DMS114 treated with DMSO at 0.1 percent for 48 hours (cell line): Measurements from ENCODE around the gene UGT1A10.

ENCODE experiments used
- DNase-seq: peaks from one replicate; lab custom pipeline; 2025; ENCODE audit not compliant: unreplicated experiment; lab: John Stamatoyannopoulos, UW

UGT1A10 gene

GRCh38 chr2:233801357-233802131, 165.3 kb downstream of the UGT1A10 start:
- no peak for DNase-seq

GRCh38 chr2:233802132-233802815, 166.0 kb downstream of the UGT1A10 start:
- no peak for DNase-seq

GRCh38 chr2:233803292-233803911, 167.2 kb downstream of the UGT1A10 start:
- DNase-seq: no peak

- no peak for DNase-seq
These were observed 167.7 kb downstream of the UGT1A10 start for GRCh38 chr2:233803994-233804393.

- no peak for DNase-seq
These were observed 171.1 kb downstream of the UGT1A10 start for GRCh38 chr2:233807215-233807865.

DNA sequence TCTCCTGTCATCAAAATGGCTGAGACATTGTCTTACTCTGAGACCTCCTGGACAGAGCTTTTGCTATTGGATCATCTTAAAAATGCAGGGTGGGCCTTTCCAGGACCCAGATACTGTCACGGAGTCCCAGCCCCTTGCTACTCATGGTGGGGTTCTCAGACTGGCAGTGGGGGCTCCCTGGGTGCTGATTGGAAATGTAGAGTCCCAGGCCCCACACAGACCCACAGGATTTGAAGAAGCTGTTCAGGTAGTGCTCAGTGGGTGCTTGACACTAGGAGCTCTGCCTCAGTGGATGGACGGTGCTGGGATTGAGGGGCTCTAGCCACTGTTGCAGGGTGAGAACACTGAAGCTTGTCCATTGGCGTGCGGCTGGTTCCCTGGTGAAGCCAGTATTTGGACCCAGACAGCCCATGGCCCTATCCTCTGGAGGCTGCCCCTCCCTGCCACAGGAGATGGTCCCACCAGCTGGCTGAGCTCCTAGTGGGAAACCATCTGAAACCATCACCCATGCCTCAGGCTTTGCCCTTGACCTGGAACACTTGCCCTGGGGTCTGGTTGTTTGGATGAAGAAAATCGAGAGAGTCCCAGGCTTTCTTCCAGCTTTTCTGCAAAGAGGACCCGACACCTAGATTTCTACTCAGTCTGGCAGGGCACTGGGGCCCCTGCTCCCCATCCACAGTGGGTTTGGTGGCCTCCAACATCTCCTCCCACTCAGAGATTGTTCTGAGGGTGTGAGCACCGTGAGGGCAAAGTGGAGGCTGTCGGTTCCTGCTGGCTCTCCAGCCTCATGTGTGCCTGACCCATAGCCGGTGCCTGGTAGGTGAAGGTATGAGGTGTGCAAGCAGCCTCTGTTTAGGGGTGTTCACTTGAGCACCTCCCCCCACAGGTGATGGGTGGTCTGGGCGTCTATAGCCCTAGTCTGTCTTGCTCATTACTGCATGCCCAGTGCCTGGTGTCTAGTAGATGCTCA, 172.0 kb downstream of the UGT1A10 start:
- DNase-seq: no peak

- DNase-seq: no peak
These were observed 174.1 kb downstream of the UGT1A10 start for GRCh38 chr2:233810385-233810784.

DNA sequence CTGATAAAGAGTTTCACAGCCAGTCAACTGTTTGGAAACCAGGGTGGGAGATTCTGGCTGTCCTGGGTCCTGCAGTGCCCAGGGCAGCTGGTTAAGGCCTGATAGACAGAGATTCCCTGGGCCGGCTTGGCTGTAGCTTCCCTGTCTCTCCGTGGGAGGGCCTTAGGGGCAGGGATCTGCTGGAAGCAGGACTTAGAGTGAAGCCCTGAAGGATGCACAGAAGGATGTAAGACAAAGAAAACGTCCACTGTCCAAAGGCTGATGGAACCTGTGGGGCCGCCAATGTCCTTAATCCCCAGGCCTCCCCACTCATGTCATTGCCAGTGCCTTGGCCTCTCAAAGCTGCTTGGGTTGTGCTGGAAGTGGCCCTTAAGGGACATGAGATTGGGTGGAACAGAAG, 174.8 kb downstream of the UGT1A10 start:
- DNase-seq: no peak

GRCh38 chr2:233811732-233812131, 175.5 kb downstream of the UGT1A10 start:
- DNase-seq: no peak

GRCh38 chr2:233813236-233814055, 177.2 kb downstream of the UGT1A10 start:
- DNase-seq: no peak

GRCh38 chr2:233814056-233814835, 178.0 kb downstream of the UGT1A10 start:
- DNase-seq: no peak

GRCh38 chr2:233815861-233816260, 179.6 kb downstream of the UGT1A10 start:
- no peak for DNase-seq

DNA sequence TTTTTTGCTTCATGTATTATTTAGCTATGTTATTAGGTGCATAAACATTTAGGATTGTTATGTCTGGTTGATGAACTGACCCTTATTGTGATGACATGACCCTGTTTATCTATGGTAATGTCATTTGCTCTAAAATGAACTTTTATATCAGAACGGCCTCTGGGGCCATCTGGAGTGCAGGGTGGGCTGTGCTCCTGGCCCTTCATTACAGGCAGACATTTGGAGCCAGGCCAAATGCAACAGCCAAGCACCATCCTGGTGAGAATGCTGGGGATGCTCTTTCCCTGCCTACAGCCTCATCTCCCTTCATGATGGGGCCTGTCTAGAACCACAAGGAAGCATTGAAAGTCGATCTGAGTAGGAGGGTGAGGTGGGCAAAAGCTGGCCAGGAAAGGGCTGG, 180.1 kb downstream of the UGT1A10 start:
- DNase-seq: no peak

DNA sequence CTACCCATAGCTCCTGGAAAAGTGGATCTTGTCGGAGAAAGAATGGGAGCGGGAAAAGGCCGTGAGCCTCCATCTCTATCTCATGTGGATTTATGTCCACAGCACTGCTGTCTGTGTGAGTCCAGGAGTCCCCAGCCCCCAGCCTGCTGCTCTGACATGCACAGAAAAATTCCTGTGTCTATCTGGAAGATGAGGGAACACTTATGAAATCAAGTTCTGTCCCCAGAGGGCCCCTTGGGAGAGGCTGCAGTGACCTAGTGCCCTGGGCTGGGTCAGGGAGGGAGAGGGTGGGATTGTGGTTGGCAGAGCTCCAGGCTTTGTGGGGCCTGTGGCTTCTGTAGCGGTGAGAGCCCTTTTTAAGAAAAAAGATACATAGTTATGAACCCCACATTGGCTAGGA, 180.5 kb downstream of the UGT1A10 start:
- no peak for DNase-seq

DNA sequence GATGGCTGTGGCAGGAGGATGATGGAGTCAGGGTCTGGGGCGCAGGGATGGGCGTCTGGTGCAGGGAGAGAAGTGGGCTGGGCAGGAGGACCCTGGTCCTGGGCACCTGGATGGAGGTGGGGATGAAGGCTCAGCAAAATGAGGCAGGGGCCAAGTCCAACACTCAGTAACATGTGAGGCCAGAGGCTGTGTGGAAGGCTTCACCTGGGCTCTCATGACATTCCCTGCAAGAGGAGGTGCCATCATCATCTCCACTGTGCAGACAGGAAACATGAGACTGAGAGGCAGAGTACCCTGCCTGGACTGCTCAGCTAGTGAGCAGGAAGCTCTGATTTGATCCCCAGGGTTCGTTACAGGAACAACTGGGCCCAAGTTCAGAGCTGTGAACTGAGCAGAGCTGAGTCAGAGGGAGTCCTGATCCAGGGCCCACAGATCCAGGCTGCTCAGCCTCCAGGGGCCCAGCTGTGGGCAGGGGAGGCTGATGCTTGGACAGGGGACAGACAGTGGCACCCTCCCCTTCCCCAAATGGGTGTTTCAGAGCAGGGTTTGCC, 181.2 kb downstream of the UGT1A10 start:
- no peak for DNase-seq

GRCh38 chr2:233817995-233818638, 181.9 kb downstream of the UGT1A10 start:
- no peak for DNase-seq

DNA sequence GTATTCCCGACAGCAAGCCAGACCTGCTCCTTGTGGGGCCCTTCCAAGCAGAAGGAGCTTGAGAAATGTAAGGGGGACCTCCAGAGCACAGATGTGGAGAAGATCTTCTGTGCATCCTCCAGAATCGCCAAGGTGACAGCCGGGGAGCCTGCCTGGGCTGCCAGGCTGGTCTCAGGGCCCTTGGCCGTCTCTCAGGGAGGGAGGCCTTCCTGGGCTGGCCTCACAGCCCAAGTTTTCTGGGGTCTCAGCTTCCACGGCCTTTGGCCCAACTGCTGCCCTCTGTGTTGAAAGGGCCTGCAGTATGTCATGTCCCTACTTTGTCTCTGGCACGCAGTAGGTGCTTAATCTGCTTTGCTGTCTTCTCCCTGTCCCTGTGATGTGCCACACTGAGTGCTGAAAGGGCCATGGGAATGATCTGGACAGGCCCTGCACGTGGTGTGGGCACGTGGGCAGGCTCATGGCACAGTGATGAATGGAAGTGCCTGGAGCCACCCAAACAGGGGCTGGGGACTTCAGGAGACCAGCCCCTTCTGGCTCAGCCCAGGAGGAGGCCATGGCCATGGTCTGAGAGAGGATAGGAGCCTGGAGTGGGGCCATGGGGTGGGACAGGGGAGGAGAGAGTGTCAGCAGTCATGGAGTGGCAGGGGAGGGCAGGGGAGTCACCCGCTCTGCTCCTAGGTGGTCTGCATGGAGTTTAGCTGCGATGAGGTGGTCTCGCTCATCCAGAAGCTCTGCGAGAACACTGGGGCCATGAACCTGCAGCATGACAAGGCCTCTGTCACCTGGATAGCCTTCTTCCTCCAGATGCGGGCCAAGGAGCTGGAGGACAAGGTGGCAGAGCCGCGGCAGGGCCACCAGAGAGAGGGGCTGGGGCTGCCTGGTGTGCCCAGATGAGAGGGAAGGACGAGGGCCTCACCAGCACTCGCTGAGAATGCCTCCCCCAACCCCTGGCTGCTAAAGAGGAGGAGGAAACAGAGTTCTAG, 182.7 kb downstream of the UGT1A10 start:
- DNase-seq: no peak
